Neutrophil (primary cell): Measurements from ENCODE around the gene ADAMTSL1.

Experiments used
- H3K27ac ChIP-seq: fragments of 200-600 bp; sonication (generic); 2 replicates; pipeline ENCODE4 v1.5.1; 2016; ENCODE audit warnings: mild to moderate bottlenecking, moderate library complexity
- H3K27me3 ChIP-seq: fragments of 200-600 bp; sonication (generic); 2 replicates; pipeline ENCODE4 v1.6.0; 2016; ENCODE audit warnings: mild to moderate bottlenecking
- H3K36me3 ChIP-seq: fragments of 200-600 bp; sonication (generic); 2 replicates; pipeline ENCODE4 v1.5.1; 2017
- H3K4me1 ChIP-seq, 2 experiments: fragments of 200-600 bp in 1 of 2; sonication (generic) in 1 of 2; 1 replicate in 1 of 2; 2 replicates in 1 of 2; pipeline versions ENCODE4 v1.5.1 to v1.6.1; 2013 to 2016; ENCODE audit warnings: low read depth in 1 of 2, low read length in 1 of 2, mild to moderate bottlenecking in 1 of 2, moderate library complexity in 1 of 2; ENCODE audit not compliant: control insufficient read depth in 1 of 2, insufficient read depth in 1 of 2
- H3K4me3 ChIP-seq, 2 experiments: fragments of 200-600 bp in 1 of 2; sonication (generic) in 1 of 2; 1 replicate in 1 of 2; 2 replicates in 1 of 2; pipeline ENCODE4 v1.5.1; 2013 to 2016; ENCODE audit warnings: low read depth in 1 of 2, low read length in 1 of 2, mild to moderate bottlenecking in 1 of 2, moderate library complexity in 1 of 2
- H3K9me3 ChIP-seq: fragments of 200-600 bp; sonication (generic); 2 replicates; pipeline ENCODE4 v1.5.1; 2016
- TF ChIP-seq, protein P1 (sequence below): fragments of 200-600 bp; sonication (generic); IDR thresholded peaks from 2 replicates; pipeline ENCODE4 v1.5.1; 2016; ENCODE audit warnings: antibody characterized with exemption

Gene ADAMTSL1

GRCh38 chr9:18800579-18800978 lies 326.6 kb downstream of the ADAMTSL1 start:
- no peaks in the 10 kb centered on the region for H3K4me1 ChIP-seq
- H3K27me3 ChIP-seq, result no peaks in the 10 kb centered on the region
- no peaks in the 10 kb centered on the region for H3K9me3 ChIP-seq
- no peak overlapping the region for H3K4me3 ChIP-seq
- no peaks in the 10 kb centered on the region for H3K36me3 ChIP-seq
- TF ChIP-seq, protein P1, sequence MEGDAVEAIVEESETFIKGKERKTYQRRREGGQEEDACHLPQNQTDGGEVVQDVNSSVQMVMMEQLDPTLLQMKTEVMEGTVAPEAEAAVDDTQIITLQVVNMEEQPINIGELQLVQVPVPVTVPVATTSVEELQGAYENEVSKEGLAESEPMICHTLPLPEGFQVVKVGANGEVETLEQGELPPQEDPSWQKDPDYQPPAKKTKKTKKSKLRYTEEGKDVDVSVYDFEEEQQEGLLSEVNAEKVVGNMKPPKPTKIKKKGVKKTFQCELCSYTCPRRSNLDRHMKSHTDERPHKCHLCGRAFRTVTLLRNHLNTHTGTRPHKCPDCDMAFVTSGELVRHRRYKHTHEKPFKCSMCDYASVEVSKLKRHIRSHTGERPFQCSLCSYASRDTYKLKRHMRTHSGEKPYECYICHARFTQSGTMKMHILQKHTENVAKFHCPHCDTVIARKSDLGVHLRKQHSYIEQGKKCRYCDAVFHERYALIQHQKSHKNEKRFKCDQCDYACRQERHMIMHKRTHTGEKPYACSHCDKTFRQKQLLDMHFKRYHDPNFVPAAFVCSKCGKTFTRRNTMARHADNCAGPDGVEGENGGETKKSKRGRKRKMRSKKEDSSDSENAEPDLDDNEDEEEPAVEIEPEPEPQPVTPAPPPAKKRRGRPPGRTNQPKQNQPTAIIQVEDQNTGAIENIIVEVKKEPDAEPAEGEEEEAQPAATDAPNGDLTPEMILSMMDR, result no peak
- no peak overlapping the region for H3K27ac ChIP-seq

- Histone ChIP-seq H3K4me3 (no peak overlapping the region), H3K36me3 (no peaks in the 10 kb centered on the region), H3K9me3 (no peaks in the 10 kb centered on the region), H3K4me1 (no peaks in the 10 kb centered on the region), H3K27ac (no peak overlapping the region), H3K27me3 (no peaks in the 10 kb centered on the region)
- TF ChIP-seq, protein P1, result no peak
These were observed 331.4 kb downstream of the ADAMTSL1 start for GRCh38 chr9:18805386-18805785.

- no peaks in the 10 kb centered on the region for H3K9me3 ChIP-seq
- TF ChIP-seq, protein P1, result no peak
- H3K27me3 ChIP-seq, result no peaks in the 10 kb centered on the region
- no peak overlapping the region for H3K4me3 ChIP-seq
- no peaks in the 10 kb centered on the region for H3K36me3 ChIP-seq
- no peaks in the 10 kb centered on the region for H3K4me1 ChIP-seq
- H3K27ac ChIP-seq, result no peak overlapping the region
These were observed 332.5 kb downstream of the ADAMTSL1 start for GRCh38 chr9:18806232-18807080.

GRCh38 chr9:18810581-18810980 lies 336.6 kb downstream of the ADAMTSL1 start:
- TF ChIP-seq, protein P1, result no peak
- no peak overlapping the region for H3K27ac ChIP-seq
- no peaks in the 10 kb centered on the region for H3K27me3 ChIP-seq
- no peaks in the 10 kb centered on the region for H3K4me1 ChIP-seq
- no peaks in the 10 kb centered on the region for H3K9me3 ChIP-seq
- no peaks in the 10 kb centered on the region for H3K36me3 ChIP-seq
- H3K4me3 ChIP-seq, result no peak overlapping the region

GRCh38 chr9:18811171-18811570 lies 337.2 kb downstream of the ADAMTSL1 start:
- Histone ChIP-seq H3K4me3 (no peak overlapping the region), H3K27me3 (no peaks in the 10 kb centered on the region), H3K36me3 (no peaks in the 10 kb centered on the region), H3K9me3 (no peaks in the 10 kb centered on the region), H3K27ac (no peak overlapping the region), H3K4me1 (no peaks in the 10 kb centered on the region)
- TF ChIP-seq, protein P1, result no peak
